ENCODE data around the gene SPATS2L.

The SPATS2L gene

DNA sequence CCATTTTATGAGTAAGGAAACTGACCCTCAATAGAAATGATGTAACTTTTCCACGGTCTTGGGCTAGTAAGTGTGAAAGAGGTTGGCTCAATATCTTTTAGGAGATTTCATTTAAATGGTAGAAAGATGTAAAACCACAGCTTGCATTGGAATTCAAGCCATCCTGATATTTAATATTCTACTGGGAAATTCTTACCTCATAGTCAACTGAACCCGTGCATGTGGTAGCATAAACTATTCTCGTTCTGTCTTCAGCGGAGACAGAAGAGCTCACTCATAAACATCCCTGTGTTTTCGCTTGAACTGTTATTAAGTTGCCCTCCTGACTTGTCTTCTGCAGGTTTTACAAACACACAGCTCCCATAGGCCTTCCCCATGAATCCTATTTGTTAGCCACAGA is 8.5 kb upstream of the SPATS2L start:
- H3K27ac ChIP-seq, result no peak overlapping the region
- H3K4me3 ChIP-seq, result no peak overlapping the region
- no peaks in the 10 kb centered on the region for H3K36me3 ChIP-seq
- H3K9me3 ChIP-seq, result no peaks in the 10 kb centered on the region
- TF ChIP-seq, protein P1, sequence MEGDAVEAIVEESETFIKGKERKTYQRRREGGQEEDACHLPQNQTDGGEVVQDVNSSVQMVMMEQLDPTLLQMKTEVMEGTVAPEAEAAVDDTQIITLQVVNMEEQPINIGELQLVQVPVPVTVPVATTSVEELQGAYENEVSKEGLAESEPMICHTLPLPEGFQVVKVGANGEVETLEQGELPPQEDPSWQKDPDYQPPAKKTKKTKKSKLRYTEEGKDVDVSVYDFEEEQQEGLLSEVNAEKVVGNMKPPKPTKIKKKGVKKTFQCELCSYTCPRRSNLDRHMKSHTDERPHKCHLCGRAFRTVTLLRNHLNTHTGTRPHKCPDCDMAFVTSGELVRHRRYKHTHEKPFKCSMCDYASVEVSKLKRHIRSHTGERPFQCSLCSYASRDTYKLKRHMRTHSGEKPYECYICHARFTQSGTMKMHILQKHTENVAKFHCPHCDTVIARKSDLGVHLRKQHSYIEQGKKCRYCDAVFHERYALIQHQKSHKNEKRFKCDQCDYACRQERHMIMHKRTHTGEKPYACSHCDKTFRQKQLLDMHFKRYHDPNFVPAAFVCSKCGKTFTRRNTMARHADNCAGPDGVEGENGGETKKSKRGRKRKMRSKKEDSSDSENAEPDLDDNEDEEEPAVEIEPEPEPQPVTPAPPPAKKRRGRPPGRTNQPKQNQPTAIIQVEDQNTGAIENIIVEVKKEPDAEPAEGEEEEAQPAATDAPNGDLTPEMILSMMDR (IDR thresholded peaks at IDR 0.05), result no peak
- no peak for DNase-seq
- H3K27me3 ChIP-seq, result no peaks in the 10 kb centered on the region
- H3K4me1 ChIP-seq, result peaks cover 0 to 10% (median 0%) of the 10 kb centered on the region in 4 donors
- intact Hi-C loops (cut with DNase I; ENCODE audit: low total_unique reads), result no loop called here

DNA sequence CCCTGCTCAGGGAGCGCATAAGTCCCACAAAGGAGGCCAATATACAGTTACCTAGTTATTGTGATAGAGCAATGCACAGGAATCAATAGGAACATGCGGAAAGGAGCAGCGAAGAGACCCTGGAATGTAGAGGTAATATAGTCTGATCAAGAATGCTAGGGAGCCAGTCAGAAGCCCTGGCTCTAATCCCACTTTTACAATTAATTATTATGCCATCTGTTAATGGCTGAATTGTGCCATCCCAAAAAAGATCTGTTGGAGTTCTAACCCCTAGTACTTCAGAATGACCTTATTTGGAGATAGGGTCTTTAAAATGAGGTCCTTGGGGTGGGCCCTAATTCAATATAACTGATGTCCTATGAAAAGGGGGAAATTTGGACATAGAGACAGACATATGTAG is 7.7 kb upstream of the SPATS2L start:
- peaks cover 0 to 10% (median 0%) of the 10 kb centered on the region in 4 donors for H3K4me1 ChIP-seq
- no peaks in the 10 kb centered on the region for H3K9me3 ChIP-seq
- H3K27ac ChIP-seq, result no peak overlapping the region
- TF ChIP-seq, protein P1 (IDR thresholded peaks at IDR 0.05), result no peak
- no peak for DNase-seq
- no peaks in the 10 kb centered on the region for H3K36me3 ChIP-seq
- intact Hi-C loops (cut with DNase I; ENCODE audit: low total_unique reads), result no loop called here
- no peak overlapping the region for H3K4me3 ChIP-seq
- H3K27me3 ChIP-seq, result no peaks in the 10 kb centered on the region

DNA sequence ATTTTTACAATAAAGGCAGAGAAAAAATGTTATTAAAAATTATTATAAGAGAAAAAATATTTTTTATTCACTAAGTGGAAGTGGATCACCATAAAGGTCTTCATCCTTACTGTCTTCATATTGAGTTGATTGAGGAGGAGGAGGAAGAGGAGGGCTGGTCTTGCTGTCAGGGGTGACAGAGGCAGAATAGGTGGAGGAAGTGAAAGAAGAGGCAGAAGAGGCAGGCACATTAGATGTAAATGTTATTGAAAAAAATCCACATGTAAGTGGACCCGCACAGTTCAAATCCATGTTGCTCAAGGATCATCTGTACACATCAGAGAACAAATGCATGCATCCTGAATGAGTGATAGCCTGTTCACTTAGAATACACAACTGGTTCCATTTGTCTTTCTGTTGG is 6.4 kb upstream of the SPATS2L start:
- TF ChIP-seq, protein P1 (IDR thresholded peaks at IDR 0.05), result no peak
- no peak overlapping the region for H3K27ac ChIP-seq
- H3K9me3 ChIP-seq, result no peaks in the 10 kb centered on the region
- intact Hi-C loops (cut with DNase I; ENCODE audit: low total_unique reads), result no loop called here
- H3K36me3 ChIP-seq, result no peaks in the 10 kb centered on the region
- H3K4me3 ChIP-seq, result no peak overlapping the region
- no peak for DNase-seq
- H3K4me1 ChIP-seq, result peaks cover 0 to 12% (median 3%) of the 10 kb centered on the region in 4 donors
- H3K27me3 ChIP-seq, result no peaks in the 10 kb centered on the region

DNA sequence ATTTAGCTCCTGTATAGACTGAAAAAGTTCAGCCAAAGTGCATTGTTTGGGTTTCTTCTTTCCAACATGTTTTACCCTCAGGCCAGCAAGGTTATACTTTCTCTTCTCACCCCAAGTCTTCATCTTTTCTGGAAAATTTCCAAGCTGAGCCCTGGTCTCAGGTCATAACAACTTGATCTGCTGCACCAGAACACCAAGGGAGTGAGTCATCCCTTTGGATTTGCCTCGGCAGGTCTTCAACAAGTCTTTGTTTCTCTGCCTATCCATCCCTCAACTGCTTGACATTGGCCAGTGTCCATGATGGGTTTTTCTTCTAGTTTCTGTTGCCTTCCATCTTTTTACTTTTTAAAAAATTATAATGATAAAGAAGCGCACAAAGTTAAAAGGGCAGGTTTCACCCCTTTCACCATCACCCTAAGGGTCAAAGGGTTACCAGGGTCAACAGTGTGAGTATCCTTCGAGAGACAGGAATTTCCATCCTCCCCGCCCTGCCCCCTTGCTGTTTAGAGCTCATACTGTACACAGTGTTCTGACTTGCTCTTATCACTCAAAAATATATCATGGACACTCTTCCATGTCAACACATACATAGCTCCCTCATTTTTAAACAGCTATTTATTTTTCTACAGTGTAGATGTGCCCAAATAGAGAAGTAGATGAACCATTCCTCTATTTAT is 5.7 kb upstream of the SPATS2L start:
- H3K36me3 ChIP-seq, result no peaks in the 10 kb centered on the region
- H3K9me3 ChIP-seq, result no peaks in the 10 kb centered on the region
- intact Hi-C loops (cut with DNase I; ENCODE audit: low total_unique reads), result no loop called here
- H3K4me1 ChIP-seq, result peaks cover 0 to 17% (median 6%) of the 10 kb centered on the region in 4 donors
- no peak overlapping the region for H3K4me3 ChIP-seq
- no peak overlapping the region for H3K27ac ChIP-seq
- no peak for DNase-seq
- H3K27me3 ChIP-seq, result no peaks in the 10 kb centered on the region
- TF ChIP-seq, protein P1 (IDR thresholded peaks at IDR 0.05), result no peak

DNA sequence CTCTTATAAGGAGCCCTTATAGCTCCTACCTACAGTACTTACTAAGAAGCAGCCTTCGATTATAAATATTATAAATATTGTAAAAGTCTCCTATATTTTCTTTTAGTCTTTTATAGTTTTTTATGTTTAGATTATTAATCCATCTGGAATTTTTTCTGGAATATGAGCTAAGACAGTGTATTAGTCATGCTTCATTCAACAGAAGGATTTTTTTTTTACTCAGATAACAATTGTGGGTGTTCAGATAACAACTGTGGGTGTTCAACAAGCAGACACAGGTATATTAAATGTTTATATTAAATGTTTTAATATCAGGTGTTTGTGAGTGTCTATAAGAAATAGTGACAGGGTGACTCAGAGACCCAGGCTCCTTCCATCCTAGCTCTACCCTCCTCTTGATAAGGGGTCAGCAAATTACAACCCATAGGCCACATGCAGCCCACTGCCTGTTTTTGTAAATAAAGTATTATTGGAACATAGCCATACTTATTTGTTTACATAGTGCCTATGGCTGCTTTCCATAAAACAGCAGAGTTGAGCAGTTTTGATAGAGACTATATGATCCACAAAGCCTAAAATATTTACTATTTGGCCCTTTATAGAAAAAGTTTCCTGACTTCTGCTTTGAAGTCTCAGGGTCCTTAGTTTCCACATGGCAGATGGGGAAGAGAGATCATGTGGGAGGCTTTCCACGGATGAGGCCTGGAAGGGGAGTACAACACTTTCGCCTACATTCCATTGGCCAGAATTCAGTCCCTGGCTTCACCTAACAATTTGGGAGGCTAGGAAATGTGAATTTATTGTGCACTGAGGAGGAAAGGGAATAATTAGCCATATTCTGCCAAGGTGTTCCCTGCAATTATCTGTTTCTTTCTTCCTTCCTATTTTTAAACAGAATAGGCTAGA is 4.3 kb upstream of the SPATS2L start:
- Histone ChIP-seq H3K4me1 (peaks cover 0 to 17% (median 6%) of the 10 kb centered on the region in 4 donors), H3K27ac (no peak overlapping the region), H3K4me3 (no peak overlapping the region), H3K27me3 (no peaks in the 10 kb centered on the region), H3K9me3 (no peaks in the 10 kb centered on the region), H3K36me3 (no peaks in the 10 kb centered on the region)
- DNase-seq, result no peak
- TF ChIP-seq, protein P1 (IDR thresholded peaks at IDR 0.05), result no peak
- intact Hi-C loops (cut with DNase I; ENCODE audit: low total_unique reads), result no loop called here

Data from tibial artery (tissue), 4 donors.